GM19328 (cell line): Measurements from ENCODE around the gene GPC6.

Experiments
- ATAC-seq: cut with Tn5 transposase; IDR thresholded peaks from one replicate; pipeline ENCODE4 v1.9.1; 2021; ENCODE audit warnings: mild to moderate bottlenecking, moderate library complexity; ENCODE audit not compliant: unreplicated experiment

Gene GPC6

DNA sequence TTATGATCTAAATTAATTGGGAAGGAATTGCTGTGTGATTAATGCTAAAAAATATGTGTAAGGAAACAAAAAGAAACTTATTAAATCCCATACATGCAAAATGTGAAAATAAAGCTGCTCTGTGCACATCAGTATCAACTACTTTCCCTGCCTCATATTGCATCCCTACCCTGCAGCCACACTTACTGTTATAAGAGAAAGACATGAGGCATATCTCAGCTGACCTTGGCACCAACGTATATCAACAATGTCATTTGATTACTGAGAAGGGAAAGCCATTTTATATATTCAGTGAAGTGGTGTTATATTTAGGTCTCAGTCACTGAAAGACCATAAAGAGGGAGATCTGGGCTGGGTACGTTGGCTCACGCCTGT lies 585.1 kb downstream of the GPC6 start:
- no peak for ATAC-seq

DNA sequence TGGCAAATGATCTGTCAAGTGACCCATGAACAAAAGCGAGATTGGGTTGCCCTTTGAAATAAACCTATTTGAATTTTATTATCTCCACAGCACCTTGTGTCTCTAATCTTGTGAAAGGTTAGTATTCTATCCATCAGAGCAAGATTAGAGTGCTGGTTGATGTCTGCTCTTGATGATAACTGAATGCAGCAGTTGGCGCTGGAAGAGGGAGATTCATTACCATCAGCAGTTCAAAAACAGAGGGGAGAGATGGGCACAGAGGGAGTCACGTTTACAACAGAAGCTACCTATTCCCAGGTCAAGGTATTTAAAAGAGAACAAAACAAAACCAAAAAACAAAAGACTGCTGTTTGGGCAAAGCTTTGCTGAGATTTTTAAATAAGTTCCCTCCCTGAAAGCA lies 588.1 kb downstream of the GPC6 start:
- ATAC-seq, result no peak

DNA sequence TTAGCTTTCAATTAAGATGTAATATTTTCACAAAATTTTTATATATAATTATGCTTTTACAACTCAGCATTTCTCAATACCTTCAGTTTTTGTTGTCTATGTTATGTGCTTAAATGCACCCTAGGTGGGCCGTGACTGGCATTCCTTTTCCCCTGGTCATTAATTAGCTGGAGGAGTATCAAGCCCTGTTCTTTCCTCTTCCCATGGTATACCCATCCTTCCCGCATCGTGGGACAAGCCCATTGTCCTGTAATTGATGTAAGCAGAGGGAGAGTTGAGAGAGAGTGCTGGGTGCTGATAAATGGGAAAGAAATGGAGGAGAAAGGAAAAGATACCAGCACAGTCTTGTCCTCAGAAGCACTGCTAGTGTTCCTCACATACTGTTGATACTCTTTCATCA lies 591.7 kb downstream of the GPC6 start:
- no peak for ATAC-seq

- ATAC-seq, result no peak
These were observed 592.8 kb downstream of the GPC6 start for GRCh38 chr13:93819331-93819890.

DNA sequence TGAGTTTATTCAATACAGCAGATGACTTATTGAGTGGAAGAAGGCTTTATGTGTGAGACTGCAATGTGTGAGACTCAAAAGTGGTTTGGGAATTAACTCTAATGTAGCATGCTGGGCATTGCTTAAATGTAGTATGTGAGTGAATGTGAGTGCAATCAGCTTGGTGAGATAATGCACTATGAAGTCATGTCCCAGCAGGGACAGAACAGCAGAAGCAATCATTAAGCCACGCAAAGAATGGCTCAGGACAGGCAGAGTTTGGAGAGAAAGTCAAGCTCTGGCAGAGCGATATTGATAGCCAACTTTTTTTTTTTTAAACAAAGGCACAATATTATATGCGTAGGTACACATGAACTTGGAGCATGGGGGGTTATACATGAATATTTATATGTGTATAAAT lies 597.7 kb downstream of the GPC6 start:
- no peak for ATAC-seq

- no peak for ATAC-seq
These were observed 607.4 kb downstream of the GPC6 start for GRCh38 chr13:93834051-93834450.

DNA sequence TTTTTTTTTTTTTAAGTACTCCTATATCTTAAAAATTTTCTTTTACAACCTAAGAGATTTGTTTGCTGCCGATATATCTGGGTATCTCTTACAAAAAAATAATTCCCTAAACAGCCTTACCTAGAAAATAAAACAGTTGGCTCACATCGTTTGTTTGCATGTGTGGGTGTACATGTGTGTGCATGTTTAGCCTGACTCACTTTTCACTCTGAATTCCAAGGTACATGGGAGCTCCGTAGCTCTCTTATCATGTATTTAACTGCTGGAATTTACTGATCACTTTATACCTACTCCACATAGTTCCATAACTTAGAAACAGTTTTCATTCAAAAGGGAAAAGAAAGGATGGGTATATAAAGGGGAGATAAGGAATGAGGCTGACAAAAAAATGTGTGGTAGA lies 616.5 kb downstream of the GPC6 start:
- ATAC-seq, result no peak

DNA sequence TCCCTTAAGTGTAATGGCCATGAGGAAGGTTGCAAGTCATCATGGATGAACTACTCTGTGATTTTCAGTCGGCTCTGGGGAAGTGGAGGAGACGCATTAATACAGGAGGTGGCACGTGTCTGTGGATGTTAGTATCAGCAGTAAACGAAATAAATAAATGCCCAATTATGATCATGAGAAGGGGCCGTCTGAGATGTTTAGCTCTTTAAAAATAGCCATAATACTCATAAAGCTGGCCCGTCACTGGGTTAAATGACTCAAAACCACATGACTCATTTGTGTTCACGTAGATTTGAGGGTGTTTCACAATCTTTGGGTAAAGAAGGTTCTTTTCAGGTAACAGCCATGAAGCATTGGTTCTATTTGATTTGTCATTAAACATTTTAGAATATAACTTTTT lies 620.6 kb downstream of the GPC6 start:
- ATAC-seq, result no peak

DNA sequence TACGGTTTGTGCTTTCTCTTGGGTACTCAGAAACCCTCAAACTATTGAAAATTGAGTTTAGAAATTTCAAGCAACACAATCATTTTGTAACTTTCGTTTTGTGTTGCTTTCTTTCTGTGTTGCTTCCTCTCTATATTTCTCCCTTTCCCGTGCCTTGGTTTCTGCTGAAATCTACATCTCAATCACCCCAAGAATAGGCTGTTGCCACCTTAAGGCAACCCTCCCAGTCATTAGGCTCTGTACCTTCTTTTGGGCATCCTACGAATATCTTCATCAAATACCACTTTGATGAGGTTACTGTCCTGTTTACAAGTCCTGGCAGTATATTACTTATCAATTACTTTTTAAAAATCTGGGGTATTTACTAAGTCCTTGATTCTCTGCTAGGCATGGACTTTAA lies 621.6 kb downstream of the GPC6 start:
- ATAC-seq, result no peak

GRCh38 chr13:93851236-93851635 lies 624.6 kb downstream of the GPC6 start:
- ATAC-seq, result no peak

DNA sequence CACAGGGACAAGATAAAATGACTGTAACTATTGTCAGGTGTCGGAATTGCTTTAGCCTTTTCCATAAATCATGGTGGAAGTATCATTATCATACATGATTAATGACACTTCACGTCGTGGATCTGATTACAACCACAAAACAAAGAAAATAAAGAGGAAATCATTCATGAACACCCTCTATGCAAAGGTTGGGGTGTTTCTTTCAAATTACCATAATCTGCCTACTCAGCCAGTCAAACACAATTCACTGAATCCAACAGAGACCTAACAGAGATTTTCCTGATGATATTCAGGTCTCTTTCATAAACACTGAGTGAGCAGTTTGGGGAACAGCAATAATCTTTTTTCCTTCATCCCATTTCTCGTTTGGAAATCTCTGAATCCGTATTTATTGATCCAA lies 627.3 kb downstream of the GPC6 start:
- no peak for ATAC-seq

GRCh38 chr13:93857126-93857525 lies 630.5 kb downstream of the GPC6 start:
- no peak for ATAC-seq

- ATAC-seq, result no peak
These were observed 633.1 kb downstream of the GPC6 start for GRCh38 chr13:93859716-93860115.

DNA sequence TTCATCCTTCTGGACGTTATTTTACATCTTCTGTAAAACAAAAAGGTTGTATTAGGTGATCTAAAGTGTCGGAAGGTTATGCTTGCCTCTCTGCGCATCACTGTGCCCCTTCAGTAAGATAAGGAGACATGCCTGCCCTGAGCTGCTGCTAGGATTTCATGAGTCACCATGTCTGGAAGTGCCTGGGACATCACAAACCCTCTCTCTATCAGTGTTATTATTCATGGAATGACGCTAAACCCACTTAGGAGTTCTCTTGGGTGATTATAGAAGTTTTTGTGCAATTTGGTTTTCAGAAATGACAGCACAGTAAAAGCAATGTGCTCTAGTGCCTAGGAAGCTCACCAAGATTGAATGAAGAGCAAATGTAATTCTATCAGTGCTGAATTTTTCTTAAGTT lies 635.2 kb downstream of the GPC6 start:
- no peak for ATAC-seq

GRCh38 chr13:93862259-93862658 lies 635.7 kb downstream of the GPC6 start:
- ATAC-seq, result no peak

- ATAC-seq, result no peak
These were observed 638.6 kb downstream of the GPC6 start for GRCh38 chr13:93865235-93865634.

DNA sequence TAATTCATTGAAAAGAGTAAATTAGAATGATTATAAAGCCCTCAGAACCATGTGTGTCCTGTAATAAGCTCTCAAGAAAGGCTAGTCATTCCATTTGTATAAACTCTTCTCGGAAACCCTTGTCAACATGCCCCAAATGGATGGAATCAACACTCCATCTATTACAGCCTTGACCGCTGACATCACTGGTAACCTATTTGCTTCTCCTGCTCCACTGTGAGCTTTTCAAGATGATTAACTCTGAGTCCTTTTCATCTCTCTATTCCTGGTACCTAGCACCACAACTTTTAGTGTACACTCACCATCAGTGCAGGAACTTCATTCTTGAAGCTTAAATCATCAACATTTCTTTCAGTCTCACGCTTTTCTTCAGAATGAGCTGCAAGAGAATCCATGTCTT lies 640.9 kb downstream of the GPC6 start:
- ATAC-seq, result no peak

GRCh38 chr13:93872376-93872775 lies 645.8 kb downstream of the GPC6 start:
- ATAC-seq, result no peak

GRCh38 chr13:93872786-93873347 lies 646.3 kb downstream of the GPC6 start:
- no peak for ATAC-seq

GRCh38 chr13:93875547-93875946 lies 648.9 kb downstream of the GPC6 start:
- ATAC-seq, result no peak

- no peak for ATAC-seq
These were observed 649.6 kb downstream of the GPC6 start for GRCh38 chr13:93876236-93876635.

- no peak for ATAC-seq
These were observed 652.1 kb downstream of the GPC6 start for GRCh38 chr13:93878675-93879074.

GRCh38 chr13:93881411-93881810 lies 654.8 kb downstream of the GPC6 start:
- ATAC-seq, result no peak
